Hepatocyte (in vitro differentiated cells): ENCODE results near the gene IGSF6. TPM values are rescaled to one million over a fixed set of nuclear protein-coding genes. Genes with fewer than 3 reads are reported as not detected.
"Not testable (repeated sequence)": the region's sequence is repeated elsewhere in the genome, so short reads cannot be mapped to it uniquely, and the experiment has no call there.

Experiments used
- DNase-seq: peaks from one replicate; pipeline ENCODE4 v3.0.0-alpha.2; 2016; ENCODE audit warnings: low spot score
- H2AFZ ChIP-seq: fragments of 200-600 bp; sonication (generic); 2 replicates; pipeline ENCODE4 v1.6.0; 2016; ENCODE audit warnings: antibody characterized with exemption, mild to moderate bottlenecking
- H3K27ac ChIP-seq: fragments of 200-600 bp; sonication (generic); 2 replicates; pipeline ENCODE4 v1.5.1; 2016; ENCODE audit warnings: mild to moderate bottlenecking
- H3K27me3 ChIP-seq: fragments of 200-600 bp; sonication (generic); 2 replicates; pipeline ENCODE4 v1.6.1; 2016
- H3K36me3 ChIP-seq: fragments of 200-600 bp; sonication (generic); replicated peaks from 2 replicates; pipeline ENCODE4 v1.5.1; 2016; ENCODE audit warnings: low read depth; ENCODE audit not compliant: insufficient read depth
- H3K4me1 ChIP-seq: fragments of 200-600 bp; sonication (generic); 2 replicates; pipeline ENCODE4 v1.5.1; 2016; ENCODE audit warnings: mild to moderate bottlenecking, moderate library complexity; ENCODE audit not compliant: insufficient read depth
- H3K4me2 ChIP-seq: fragments of 200-600 bp; sonication (generic); 2 replicates; pipeline ENCODE4 v1.6.0; 2016
- H3K4me3 ChIP-seq: fragments of 200-600 bp; sonication (generic); 2 replicates; pipeline ENCODE4 v1.5.1; 2016; ENCODE audit warnings: mild to moderate bottlenecking
- H3K79me2 ChIP-seq: fragments of 200-600 bp; sonication (generic); 2 replicates; pipeline ENCODE4 v1.6.0; 2017; ENCODE audit warnings: mild to moderate bottlenecking
- H3K9me2 ChIP-seq: fragments of 200-600 bp; sonication (generic); replicated peaks from 2 replicates; pipeline ENCODE4 v1.6.0; 2017; ENCODE audit warnings: mild to moderate bottlenecking; ENCODE audit not compliant: insufficient read depth
- H3K9me3 ChIP-seq: fragments of 200-600 bp; sonication (generic); 2 replicates; pipeline ENCODE4 v1.5.1; 2016; ENCODE audit warnings: low read depth, mild to moderate bottlenecking
- H4K20me1 ChIP-seq: fragments of 200-600 bp; sonication (generic); 2 replicates; pipeline ENCODE4 v1.6.0; 2016; ENCODE audit warnings: mild to moderate bottlenecking; ENCODE audit not compliant: insufficient read depth, poor library complexity, severe bottlenecking
- EZH2 ChIP-seq: fragments of 200-600 bp; sonication (generic); IDR thresholded peaks from 2 replicates; pipeline ENCODE4 v1.6.1; 2016; ENCODE audit warnings: antibody characterized with exemption, mild to moderate bottlenecking, borderline replicate concordance
- EZH2phosphoT487 ChIP-seq: fragments of 200-600 bp; sonication (generic); IDR thresholded peaks from one replicate; pipeline ENCODE4 v1.6.1; 2018; ENCODE audit warnings: antibody characterized with exemption, mild to moderate bottlenecking, low read depth, moderate library complexity; ENCODE audit not compliant: unreplicated experiment, severe bottlenecking
- WGBS: methylation state at CpG from one replicate; pipeline ENCODE4 v1.1.6; 2016; ENCODE audit warnings: low lambda C conversion rate; ENCODE audit errors: missing lambda C conversion rate; 5-methylcytosine and 5-hydroxymethylcytosine counted together
- polyA plus RNA-seq: library from polyadenylated mRNA; unstranded; fragments of >200 nt; fragmentation: Nextera tagmentation; extraction: Ambion mirVana; gene quantifications from 2 replicates; pipeline ENCODE4 v1.2.1, GENCODE V29; 2016
- total RNA-seq: library from RNA; depleted of rRNA; stranded (reverse); fragments of >200 nt; gene quantifications from 2 replicates; pipeline ENCODE4 v1.2.3, GENCODE V29; 2014
- TF ChIP-seq, protein P1 (sequence below): fragments of 200-600 bp; sonication (generic); IDR thresholded peaks from 2 replicates; pipeline ENCODE4 v1.5.1; 2016; ENCODE audit warnings: antibody characterized with exemption, mild to moderate bottlenecking; ENCODE audit not compliant: poor library complexity

Gene IGSF6
- total and polyA plus RNA-seq, 2 experiments from 2014 or later, result 0.70 to 2.2 TPM

DNA sequence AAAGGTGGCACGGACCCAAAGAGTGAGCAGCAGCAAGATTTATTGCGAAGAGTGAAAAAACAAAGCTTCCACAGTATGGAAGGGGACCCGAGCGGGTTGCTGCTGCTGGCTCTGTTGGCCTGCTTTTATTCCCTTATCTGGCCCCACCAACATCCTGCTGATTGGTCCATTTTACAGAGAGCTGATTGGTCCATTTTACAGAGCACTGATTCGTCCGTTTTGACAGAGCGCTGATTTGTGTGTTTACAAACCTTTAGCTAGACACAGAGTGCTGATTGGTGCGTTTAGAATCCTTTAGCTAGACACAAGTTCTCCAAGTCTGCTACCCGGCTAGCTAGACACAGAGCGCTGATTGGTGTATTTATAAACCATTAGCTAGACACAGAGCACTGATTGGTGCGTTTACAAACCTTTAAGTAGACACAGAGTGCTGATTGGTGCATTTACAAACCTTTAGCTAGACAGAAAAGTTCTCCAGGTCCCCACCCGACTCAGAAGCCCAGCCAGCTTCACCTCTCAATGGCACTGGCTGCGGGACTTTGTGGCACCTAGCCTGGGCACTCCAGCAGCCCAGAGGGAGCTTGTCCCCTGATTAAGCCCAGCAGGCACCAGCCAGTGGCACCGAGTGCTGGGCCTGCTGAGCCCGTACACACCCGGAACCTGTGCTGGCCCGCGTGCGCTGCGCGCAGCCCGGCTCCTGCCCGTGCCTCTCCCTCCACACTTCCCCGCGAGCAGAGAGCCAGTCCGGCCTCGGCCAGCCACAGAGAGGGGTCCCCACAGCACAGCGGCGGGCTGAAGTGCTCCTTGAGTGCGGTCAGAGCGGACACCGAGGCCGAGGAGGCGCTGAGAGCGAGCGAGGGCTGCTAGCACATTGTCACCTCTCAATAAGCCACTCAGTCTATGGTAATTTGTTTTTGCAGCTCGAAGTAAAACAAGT, 15.1 kb downstream of the IGSF6 start:
- H3K4me2 ChIP-seq, result no peak overlapping the region
- peaks cover 11% of the 10 kb centered on the region for H3K79me2 ChIP-seq
- H4K20me1 ChIP-seq, result no peaks in the 10 kb centered on the region
- H2AFZ ChIP-seq, result no peak overlapping the region
- no peaks in the 10 kb centered on the region for H3K36me3 ChIP-seq
- no peak overlapping the region for H3K4me3 ChIP-seq
- H3K27ac ChIP-seq, result no peak overlapping the region
- no peaks in the 10 kb centered on the region for H3K27me3 ChIP-seq
- H3K9me3 ChIP-seq, result no peaks in the 10 kb centered on the region
- TF ChIP-seq, protein P1, sequence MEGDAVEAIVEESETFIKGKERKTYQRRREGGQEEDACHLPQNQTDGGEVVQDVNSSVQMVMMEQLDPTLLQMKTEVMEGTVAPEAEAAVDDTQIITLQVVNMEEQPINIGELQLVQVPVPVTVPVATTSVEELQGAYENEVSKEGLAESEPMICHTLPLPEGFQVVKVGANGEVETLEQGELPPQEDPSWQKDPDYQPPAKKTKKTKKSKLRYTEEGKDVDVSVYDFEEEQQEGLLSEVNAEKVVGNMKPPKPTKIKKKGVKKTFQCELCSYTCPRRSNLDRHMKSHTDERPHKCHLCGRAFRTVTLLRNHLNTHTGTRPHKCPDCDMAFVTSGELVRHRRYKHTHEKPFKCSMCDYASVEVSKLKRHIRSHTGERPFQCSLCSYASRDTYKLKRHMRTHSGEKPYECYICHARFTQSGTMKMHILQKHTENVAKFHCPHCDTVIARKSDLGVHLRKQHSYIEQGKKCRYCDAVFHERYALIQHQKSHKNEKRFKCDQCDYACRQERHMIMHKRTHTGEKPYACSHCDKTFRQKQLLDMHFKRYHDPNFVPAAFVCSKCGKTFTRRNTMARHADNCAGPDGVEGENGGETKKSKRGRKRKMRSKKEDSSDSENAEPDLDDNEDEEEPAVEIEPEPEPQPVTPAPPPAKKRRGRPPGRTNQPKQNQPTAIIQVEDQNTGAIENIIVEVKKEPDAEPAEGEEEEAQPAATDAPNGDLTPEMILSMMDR, result no peak
- TF ChIP-seq EZH2phosphoT487, result no peak
- TF ChIP-seq EZH2, result no peak
- DNase-seq, result no peak
- H3K9me2 ChIP-seq, result no peaks in the 10 kb centered on the region
- 97% methylated on average over 37 of the region's 37 CpGs for WGBS
- H3K4me1 ChIP-seq, result peaks cover 3% of the 10 kb centered on the region

DNA sequence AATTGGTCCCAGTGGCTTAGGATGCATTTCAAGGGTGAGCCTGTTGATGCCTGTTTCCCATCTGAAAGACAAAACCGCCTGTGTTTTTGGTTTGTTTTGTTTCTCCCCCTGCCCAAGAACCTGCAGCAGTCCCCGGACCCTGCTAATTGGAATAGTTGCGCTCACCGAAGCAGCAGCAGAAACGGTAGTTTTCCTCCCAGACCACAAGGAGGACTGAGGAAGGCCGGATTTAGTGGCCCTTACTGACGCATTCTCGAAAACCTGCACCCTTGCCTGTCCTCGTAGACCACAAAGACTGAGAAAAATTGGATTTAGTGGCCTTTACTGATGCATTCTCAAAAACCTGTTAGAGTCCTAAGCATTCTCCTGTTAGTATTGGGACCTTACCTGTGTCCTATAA, 16.7 kb downstream of the IGSF6 start:
- WGBS, result 92% methylated on average over 9 of the region's 9 CpGs
- H3K4me3 ChIP-seq, H3K27me3 ChIP-seq, DNase-seq, H2AFZ ChIP-seq, H3K36me3 ChIP-seq, H3K9me2 ChIP-seq, H4K20me1 ChIP-seq, H3K27ac ChIP-seq, H3K4me2 ChIP-seq, H3K4me1 ChIP-seq, H3K9me3 ChIP-seq: not testable (repeated sequence)
- H3K79me2 ChIP-seq, result peaks cover 11% of the 10 kb centered on the region

DNA sequence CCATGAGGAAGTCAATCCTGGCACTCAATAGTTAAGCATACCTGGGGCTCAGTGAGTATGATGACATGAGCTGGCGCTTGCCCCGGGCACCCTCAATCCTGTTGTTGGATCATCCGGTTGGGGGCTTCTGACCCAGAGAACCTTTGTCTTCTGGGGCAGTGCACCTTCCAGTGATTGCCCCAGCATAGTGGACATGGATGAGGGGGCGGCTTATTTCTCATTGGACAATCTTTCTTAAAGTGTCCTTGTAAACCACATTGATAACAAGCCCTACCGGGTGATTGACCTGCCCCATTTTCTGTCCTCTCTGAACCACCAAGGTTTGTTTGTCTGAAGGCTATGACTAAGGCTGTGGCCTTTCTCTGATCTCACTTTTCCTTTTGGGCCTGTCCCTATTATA, 18.2 kb downstream of the IGSF6 start:
- no peak for TF ChIP-seq EZH2
- no peak for TF ChIP-seq EZH2phosphoT487
- TF ChIP-seq, protein P1, result no peak
- no peaks in the 10 kb centered on the region for H3K9me2 ChIP-seq
- no peaks in the 10 kb centered on the region for H3K27me3 ChIP-seq
- H2AFZ ChIP-seq, result no peak overlapping the region
- H4K20me1 ChIP-seq, result no peaks in the 10 kb centered on the region
- peaks cover 8% of the 10 kb centered on the region for H3K4me1 ChIP-seq
- H3K4me3 ChIP-seq, result no peak overlapping the region
- H3K4me2 ChIP-seq, result no peak overlapping the region
- DNase-seq, result no peak
- no peaks in the 10 kb centered on the region for H3K9me3 ChIP-seq
- H3K79me2 ChIP-seq, result peaks cover 8% of the 10 kb centered on the region
- 71% methylated on average over 5 of the region's 5 CpGs for WGBS
- H3K36me3 ChIP-seq, result no peaks in the 10 kb centered on the region
- H3K27ac ChIP-seq, result no peak overlapping the region

DNA sequence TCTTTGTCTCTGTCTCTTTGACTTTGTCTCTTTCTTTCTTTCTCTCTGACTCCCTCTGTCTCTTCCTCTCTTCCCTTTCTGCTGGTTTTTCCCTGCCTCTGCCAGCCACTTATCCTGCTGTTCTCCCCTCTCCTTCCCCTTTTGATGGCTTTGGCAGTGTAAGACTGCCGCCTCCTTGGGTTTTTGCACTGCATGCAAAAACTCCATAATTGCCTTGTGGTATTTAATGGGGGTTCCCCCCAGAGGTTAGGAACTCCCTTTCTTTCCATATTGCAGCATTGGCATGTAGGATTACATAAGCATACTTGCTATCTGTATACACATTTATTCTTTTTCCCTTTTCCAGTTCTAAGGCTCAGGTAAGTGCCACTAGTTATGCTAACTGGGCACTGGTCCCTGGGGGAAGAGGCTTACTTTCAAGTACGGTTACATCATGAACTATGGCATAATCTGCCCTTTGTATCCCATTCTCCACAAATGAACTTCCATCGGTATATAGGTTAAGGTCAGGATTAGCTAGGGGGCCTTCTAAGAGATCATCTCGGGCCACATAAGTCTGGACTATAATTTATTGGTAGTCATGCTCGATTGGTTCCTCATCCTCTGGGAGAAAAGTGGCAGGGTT, 20.3 kb downstream of the IGSF6 start:
- H3K27me3 ChIP-seq, H4K20me1 ChIP-seq, H3K9me3 ChIP-seq, H3K36me3 ChIP-seq, H2AFZ ChIP-seq, H3K4me1 ChIP-seq, H3K9me2 ChIP-seq, H3K4me3 ChIP-seq, DNase-seq: not testable (repeated sequence)
- 93% methylated on average over 5 of the region's 5 CpGs for WGBS
- peak overlapping the region; percentile 62 for H3K4me2 ChIP-seq
- peaks cover 15% of the 10 kb centered on the region for H3K79me2 ChIP-seq
- H3K27ac ChIP-seq, result peak overlapping the region; percentile 53

DNA sequence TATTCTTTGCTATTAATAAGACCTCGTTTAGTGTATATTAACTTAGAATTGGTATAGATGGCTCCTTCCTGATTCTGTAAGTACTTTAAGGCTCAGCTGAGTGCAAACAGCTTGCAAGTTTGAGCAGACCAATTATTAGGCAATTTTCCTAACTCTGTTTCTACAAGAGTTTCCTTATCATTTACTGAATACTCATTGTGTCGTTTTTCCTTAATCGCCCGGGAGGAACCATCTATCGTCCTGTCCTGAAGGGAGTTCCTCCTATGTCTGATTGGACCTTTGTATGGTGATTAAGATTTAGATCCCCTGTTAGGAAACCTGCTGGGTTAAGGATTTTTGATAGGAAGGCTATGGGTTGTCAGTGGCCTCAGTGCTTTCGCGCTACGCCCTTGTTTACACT, 21.0 kb downstream of the IGSF6 start:
- H3K36me3 ChIP-seq, H2AFZ ChIP-seq, H3K9me2 ChIP-seq, DNase-seq, H3K9me3 ChIP-seq, H3K4me1 ChIP-seq, H4K20me1 ChIP-seq, H3K4me3 ChIP-seq, H3K27me3 ChIP-seq: not testable (repeated sequence)
- Histone ChIP-seq H3K4me2 (peak overlapping the region; percentile 62), H3K79me2 (peaks cover 15% of the 10 kb centered on the region), H3K27ac (peak overlapping the region; percentile 53)
- 48% methylated on average over 8 of the region's 8 CpGs for WGBS

DNA sequence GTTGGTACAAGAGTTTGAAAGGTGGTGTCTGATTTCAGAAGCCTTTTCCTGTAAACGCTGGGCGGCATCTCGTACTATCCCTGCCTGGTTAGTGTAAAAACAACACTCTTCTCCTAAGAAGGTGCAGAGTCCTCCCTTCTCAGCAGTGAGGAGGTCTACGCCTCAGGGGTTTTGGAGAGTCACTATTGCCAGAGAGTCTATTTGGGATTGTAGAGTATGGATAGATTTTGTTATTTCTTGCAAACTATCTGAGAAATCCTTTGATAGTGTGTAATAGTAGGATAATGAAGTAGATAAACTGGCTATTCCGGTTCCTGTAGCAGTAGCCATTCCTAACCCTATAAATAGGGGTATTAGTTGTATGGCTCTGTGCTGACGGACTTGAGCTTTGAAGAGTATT, 21.5 kb downstream of the IGSF6 start:
- H3K4me3 ChIP-seq, H2AFZ ChIP-seq, H4K20me1 ChIP-seq, DNase-seq, H3K9me2 ChIP-seq, H3K9me3 ChIP-seq, H3K27me3 ChIP-seq, H3K36me3 ChIP-seq: not testable (repeated sequence)
- peak overlapping the region; percentile 53 for H3K27ac ChIP-seq
- H3K79me2 ChIP-seq, result peaks cover 15% of the 10 kb centered on the region
- peak overlapping the region; percentile 62 for H3K4me2 ChIP-seq
- peaks cover 11% of the 10 kb centered on the region for H3K4me1 ChIP-seq
- WGBS, result 64% methylated on average over 6 of the region's 6 CpGs
